HG02852 (cell line): ENCODE measurements around the gene SSX7.
"Not testable (repeated sequence)": the region's sequence is repeated elsewhere in the genome, so short reads cannot be mapped to it uniquely, and the experiment has no call there.

Experiments
- ATAC-seq: cut with Tn5 transposase; IDR thresholded peaks from one replicate; pipeline ENCODE4 v1.9.1; 2021; ENCODE audit warnings: mild to moderate bottlenecking, moderate library complexity; ENCODE audit not compliant: unreplicated experiment

SSX7 gene, protein sequence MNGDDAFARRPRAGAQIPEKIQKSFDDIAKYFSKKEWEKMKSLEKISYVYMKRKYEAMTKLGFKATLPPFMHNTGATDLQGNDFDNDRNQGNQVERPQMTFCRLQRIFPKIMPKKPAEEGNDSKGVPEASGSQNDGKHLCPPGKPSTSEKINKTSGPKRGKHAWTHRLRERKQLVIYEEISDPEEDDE

DNA sequence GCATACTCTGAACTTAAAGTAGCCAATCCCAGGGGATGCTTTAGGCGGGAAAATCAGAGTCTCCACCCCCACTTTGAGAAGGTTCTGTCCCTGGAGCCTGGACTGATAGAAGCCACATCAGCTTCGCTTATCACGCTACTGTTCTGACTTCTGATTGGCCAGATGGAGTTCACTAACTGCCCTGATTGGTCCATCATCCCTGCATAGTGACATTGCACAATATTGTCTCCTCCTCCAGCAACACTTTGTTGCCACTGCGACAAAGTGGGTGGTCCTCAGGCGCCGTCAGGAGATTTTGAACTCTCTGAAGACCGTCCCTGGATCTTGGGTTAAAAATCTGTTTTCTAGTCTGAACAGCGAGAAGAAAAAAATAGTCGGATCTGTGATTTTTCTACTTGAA is at the start of gene SSX7:
SSX7 (minus strand) TSS at position 101 of the 400 bp plus-strand sequence. CDS start 1,428 bp downstream, outside the sequence.
- not testable (repeated sequence) for ATAC-seq

DNA sequence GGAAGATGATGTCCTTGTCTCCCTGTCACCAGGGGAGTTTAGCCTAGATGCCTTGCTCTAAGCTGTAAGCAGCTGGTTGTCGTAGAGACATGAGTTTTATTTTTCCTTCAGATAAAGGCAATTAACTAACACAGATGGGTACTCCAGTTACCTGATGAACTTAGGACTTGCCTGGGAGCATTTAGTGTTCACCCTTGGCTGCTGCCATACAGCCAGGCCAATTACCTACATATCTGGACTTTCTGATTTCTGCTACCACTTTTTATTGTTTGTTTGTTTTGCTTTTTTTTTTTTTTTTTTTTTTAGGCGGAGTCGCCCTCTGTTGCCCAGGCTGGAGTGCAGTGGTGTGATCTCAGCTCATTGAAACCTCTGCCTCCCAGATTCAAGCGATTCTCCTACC is 37.3 kb upstream of the SSX7 start:
- not testable (repeated sequence) for ATAC-seq

GRCh38 chrX:52662218-52662617 is 7.5 kb upstream of the SSX7 start:
- ATAC-seq = not testable (repeated sequence)

DNA sequence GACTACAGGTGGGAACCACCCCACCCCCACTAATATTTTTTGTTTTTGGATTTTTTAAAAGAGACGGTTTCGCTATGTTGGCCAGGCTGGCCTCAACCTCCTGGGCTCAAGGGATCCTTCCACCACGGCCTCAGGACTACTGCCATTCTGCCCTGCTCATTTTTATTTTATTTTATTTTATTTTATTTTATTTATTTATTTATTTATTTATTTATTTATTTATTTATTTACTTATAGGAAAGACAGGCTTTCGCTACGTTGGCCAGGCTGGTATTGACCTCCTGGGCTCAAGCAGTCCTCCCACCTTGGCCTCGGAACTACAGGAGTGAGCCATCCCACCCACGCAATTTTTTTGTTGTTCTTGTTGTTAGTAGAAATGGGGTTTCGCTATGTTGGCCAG is 775 bp upstream of the SSX7 start:
- ATAC-seq = not testable (repeated sequence)

- ATAC-seq = not testable (repeated sequence)
These were observed 4.0 kb downstream of the SSX7 start for GRCh38 chrX:52650676-52651075.

DNA sequence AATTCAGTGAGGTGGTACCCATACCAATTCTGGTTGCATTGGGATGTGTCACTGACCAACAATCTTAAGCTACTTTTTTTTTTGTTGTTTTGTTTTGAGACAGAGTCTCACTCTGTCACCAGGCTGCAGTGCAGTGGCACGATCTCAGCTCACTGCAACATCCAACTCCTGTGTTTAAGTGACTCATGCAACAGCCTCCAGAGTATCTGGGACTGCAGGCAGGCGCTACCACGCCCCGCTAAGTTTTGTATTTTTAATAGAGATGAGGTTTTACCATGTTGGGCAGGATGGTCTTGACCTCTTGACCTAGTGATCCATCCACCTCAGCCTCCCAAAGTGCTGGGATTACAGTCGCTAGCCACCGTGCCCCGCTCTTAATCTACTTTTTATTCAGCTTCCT is 5.7 kb downstream of the SSX7 start:
- not testable (repeated sequence) for ATAC-seq

GRCh38 chrX:52628483-52628882 is 26.2 kb downstream of the SSX7 start:
- not testable (repeated sequence) for ATAC-seq

DNA sequence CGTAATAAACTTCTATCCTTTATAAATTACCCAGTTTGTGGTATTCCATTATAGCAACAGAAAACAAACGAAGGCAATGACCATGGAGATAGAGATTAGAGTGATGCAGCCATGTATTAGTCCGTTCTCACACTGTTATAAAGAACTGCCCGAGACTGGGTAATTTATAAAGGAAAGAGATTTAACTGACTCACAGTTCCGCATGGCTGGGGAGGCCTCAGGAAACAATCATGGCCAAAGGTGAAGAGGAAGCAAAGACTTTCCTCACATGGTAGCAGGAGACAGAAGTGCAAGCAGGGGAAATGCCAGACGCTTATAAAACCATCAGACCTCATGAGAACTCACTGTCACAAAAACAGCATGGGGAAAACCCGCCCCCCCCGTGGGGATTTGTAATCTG is 34.0 kb downstream of the SSX7 start:
- not testable (repeated sequence) for ATAC-seq

GRCh38 chrX:52608961-52609360 is 45.7 kb downstream of the SSX7 start:
- no peak for ATAC-seq

GRCh38 chrX:52603151-52603550 is 51.5 kb downstream of the SSX7 start:
- ATAC-seq = not testable (repeated sequence)

DNA sequence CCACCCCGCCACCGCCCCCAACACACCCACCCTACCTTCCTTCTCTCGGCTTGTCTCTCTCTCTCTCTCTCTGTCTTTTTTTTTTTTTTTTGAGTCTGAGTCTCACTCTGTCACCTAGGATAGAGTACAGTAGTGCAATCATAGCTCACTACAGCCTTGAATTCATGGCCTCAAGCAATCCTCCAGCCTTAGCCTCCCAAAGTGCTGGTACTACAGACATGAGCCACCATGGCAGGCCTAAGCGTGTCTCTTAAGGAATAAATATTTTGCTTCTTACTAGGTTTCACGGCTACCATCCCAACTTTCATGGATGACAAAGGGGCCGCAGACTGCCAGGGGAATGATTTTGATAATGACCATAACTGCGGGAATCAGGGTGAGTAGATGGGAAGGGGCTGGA is 55.8 kb downstream of the SSX7 start:
- no peak for ATAC-seq

DNA sequence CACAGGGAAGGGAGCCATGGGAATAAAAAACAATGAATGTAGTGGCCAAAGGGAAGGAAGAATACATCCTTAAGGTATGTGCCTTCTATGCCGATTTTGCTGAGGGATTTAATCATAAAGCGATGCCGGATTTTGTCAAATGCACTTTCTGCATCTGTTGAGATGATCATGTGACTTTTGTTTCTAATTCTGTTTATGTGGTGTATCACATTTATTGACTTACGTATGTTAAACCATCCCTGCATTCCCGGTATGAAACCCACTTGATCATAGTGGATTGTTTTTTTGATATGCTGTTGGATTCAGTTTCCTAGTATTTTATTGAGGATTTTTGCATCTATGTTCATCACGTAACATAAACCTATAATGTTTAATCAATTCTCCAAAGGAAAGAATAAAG is 60.0 kb downstream of the SSX7 start:
- no peak for ATAC-seq
